Osteoblast (primary cell): Measurements from ENCODE around the gene ARHGEF28. TPM values are rescaled to one million over a fixed set of nuclear protein-coding genes. Genes with fewer than 3 reads are reported as not detected.

ENCODE experiments used
- DNase-seq: peaks from one replicate; pipeline ENCODE4 v3.0.0; 2011; ENCODE audit warnings: low spot score, mixed read lengths; ENCODE audit not compliant: insufficient read length; ENCODE audit errors: missing footprints
- H2AFZ ChIP-seq: 2 replicates; pipeline ENCODE4 v1.6.0; 2011; ENCODE audit warnings: mild to moderate bottlenecking, low read length
- H3K27ac ChIP-seq: 2 replicates; pipeline ENCODE4 v1.5.1; 2011; ENCODE audit warnings: mild to moderate bottlenecking, low read depth, low read length, moderate library complexity
- H3K27me3 ChIP-seq: 2 replicates; pipeline ENCODE4 v1.6.0; 2012; ENCODE audit warnings: mild to moderate bottlenecking, control low read depth, inconsistent platforms, low read length, moderate library complexity; ENCODE audit not compliant: insufficient read depth
- H3K36me3 ChIP-seq: 2 replicates; pipeline ENCODE4 v1.5.1; 2011; ENCODE audit warnings: mild to moderate bottlenecking, low read length, control low read depth, moderate library complexity; ENCODE audit not compliant: insufficient read depth
- H3K4me1 ChIP-seq: 2 replicates; pipeline ENCODE4 v1.5.1; 2011; ENCODE audit warnings: mild to moderate bottlenecking, low read length, control low read depth, moderate library complexity; ENCODE audit not compliant: insufficient read depth
- H3K4me2 ChIP-seq: 2 replicates; pipeline ENCODE4 v1.6.0; 2011; ENCODE audit warnings: mild to moderate bottlenecking, low read length; ENCODE audit not compliant: insufficient read depth
- H3K4me3 ChIP-seq: fragments of 200-600 bp; sonication (generic); 3 replicates; pipeline ENCODE4 v1.5.1; 2012; ENCODE audit warnings: mild to moderate bottlenecking, low read length, inconsistent platforms; ENCODE audit not compliant: insufficient read depth
- H3K79me2 ChIP-seq: 2 replicates; pipeline ENCODE4 v1.6.0; 2012; ENCODE audit warnings: mild to moderate bottlenecking, low read length, control low read depth, inconsistent platforms; ENCODE audit not compliant: insufficient read depth
- H3K9me3 ChIP-seq: 2 replicates; pipeline ENCODE4 v1.5.1; 2011; ENCODE audit warnings: low read depth, low read length, control low read depth
- H4K20me1 ChIP-seq: 2 replicates; pipeline ENCODE4 v1.6.0; 2012; ENCODE audit warnings: mild to moderate bottlenecking, low read length, control low read depth; ENCODE audit not compliant: insufficient read depth
- total RNA-seq: library from RNA; depleted of rRNA; stranded (reverse); fragments of >200 nt; gene quantifications from 2 replicates; pipeline ENCODE4 v1.2.3, GENCODE V29; 2012
- TF ChIP-seq, protein P1 (sequence below): IDR thresholded peaks from 2 replicates; pipeline ENCODE4 v1.5.1; 2011; ENCODE audit warnings: mild to moderate bottlenecking, low read depth, low read length, moderate library complexity; ENCODE audit errors: extremely low read depth

Gene ARHGEF28
- total RNA-seq, 1 donor: 64.4 TPM

DNA sequence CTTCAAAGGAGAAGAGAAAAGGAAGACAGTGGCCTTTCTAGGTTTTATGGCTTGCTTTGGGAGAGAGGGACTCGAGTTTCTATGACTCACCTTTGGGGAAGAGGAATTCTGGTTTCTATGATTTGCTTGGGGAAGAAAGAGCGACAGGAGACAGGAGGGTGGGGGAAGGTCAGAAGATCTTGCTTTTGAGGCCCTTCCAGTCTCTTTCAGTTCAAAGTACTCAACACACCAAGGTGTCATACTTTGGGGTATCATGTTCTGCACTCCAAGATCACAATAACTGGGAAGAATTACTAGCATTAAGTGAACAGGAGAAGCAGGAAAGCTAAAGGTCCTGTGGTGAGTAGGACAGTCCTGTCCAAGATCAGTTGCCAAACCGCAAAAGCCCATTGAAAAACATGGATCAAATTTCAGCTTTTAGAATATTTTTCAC is 324.5 kb downstream of the ARHGEF28 start:
- H3K4me2 ChIP-seq: peak overlapping the region; percentile 12
- H3K27ac ChIP-seq: no peak overlapping the region
- H2AFZ ChIP-seq: no peak overlapping the region
- TF ChIP-seq, protein P1, sequence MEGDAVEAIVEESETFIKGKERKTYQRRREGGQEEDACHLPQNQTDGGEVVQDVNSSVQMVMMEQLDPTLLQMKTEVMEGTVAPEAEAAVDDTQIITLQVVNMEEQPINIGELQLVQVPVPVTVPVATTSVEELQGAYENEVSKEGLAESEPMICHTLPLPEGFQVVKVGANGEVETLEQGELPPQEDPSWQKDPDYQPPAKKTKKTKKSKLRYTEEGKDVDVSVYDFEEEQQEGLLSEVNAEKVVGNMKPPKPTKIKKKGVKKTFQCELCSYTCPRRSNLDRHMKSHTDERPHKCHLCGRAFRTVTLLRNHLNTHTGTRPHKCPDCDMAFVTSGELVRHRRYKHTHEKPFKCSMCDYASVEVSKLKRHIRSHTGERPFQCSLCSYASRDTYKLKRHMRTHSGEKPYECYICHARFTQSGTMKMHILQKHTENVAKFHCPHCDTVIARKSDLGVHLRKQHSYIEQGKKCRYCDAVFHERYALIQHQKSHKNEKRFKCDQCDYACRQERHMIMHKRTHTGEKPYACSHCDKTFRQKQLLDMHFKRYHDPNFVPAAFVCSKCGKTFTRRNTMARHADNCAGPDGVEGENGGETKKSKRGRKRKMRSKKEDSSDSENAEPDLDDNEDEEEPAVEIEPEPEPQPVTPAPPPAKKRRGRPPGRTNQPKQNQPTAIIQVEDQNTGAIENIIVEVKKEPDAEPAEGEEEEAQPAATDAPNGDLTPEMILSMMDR: no peak
- H3K79me2 ChIP-seq: no peaks in the 10 kb centered on the region
- peaks cover 31% of the 10 kb centered on the region for H3K4me1 ChIP-seq
- no peak overlapping the region for H3K4me3 ChIP-seq
- H3K9me3 ChIP-seq: no peaks in the 10 kb centered on the region
- H4K20me1 ChIP-seq: no peaks in the 10 kb centered on the region
- H3K27me3 ChIP-seq: no peaks in the 10 kb centered on the region
- H3K36me3 ChIP-seq: no peaks in the 10 kb centered on the region
- DNase-seq: peak; percentile 58

DNA sequence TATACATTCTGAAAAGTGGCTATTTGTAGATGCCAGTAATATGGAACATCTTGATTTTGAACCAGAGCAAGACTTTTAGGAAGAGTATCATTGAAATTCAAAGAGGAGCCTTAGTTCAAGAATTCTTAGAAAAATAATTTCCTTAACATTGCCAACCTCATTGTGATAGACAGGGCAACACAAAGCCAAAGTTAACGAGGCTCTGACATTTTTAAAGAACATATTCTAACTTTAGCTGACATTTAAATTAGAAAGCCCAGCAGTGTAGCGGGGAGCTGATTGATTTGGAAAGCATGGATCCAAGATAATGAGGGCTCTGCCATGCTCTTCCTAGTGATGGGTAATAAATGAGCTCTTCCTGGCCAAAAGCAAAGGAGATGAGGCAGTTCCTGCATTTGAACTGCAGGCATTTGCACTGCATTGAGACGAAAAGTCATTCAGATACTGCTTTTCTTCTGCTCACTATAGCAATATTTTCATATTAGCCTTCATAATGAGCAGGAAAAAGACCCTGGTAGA is 325.0 kb downstream of the ARHGEF28 start:
- Histone ChIP-seq H4K20me1 (no peaks in the 10 kb centered on the region), H3K36me3 (no peaks in the 10 kb centered on the region), H2AFZ (no peak overlapping the region), H3K27ac (no peak overlapping the region), H3K4me3 (no peak overlapping the region), H3K27me3 (no peaks in the 10 kb centered on the region), H3K4me2 (peak overlapping the region; percentile 12), H3K79me2 (no peaks in the 10 kb centered on the region), H3K9me3 (no peaks in the 10 kb centered on the region), H3K4me1 (peaks cover 31% of the 10 kb centered on the region)
- TF ChIP-seq, protein P1: no peak
- DNase-seq: no peak

DNA sequence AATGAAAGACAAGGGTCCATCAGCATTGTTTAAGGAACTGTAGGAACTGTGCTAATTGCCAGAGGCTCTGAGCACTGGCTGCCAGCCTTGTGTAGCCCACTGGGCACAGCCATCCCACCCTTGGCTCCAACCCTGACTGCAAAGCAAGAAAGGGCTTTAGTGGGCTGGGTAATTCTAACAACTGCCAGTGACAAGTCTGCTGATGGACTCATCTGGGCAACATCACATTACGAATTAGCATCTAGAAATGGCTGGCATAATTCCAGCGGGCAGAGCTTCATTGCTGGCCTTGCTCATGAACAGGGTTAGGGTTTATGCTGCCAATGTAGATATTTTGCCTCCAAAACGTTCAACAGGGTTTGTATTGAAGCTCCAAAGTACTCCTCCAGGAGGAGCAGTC is 326.9 kb downstream of the ARHGEF28 start:
- Histone ChIP-seq H3K4me3 (no peak overlapping the region), H3K27ac (no peak overlapping the region)
- DNase-seq: no peak

DNA sequence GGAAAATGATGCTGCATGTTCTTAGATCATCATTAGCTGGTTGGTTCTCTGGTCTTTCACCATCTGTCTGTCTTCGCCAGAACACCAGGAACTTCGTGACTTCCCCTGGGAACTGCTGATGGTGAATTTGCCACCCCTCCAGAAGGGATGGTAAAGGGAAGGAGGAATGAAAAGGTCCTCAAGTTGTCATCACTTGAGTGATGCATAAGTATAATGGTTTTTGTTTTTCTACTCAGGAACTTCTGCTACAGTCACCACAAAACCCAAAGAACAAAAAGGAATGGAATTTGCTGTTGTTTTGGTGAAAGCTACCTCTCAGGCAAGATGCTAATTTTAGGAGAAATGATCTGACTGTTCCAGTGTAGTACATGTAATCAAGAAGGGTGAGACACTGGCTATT is 328.4 kb downstream of the ARHGEF28 start:
- TF ChIP-seq, protein P1: no peak
- Histone ChIP-seq H4K20me1 (no peaks in the 10 kb centered on the region), H3K9me3 (no peaks in the 10 kb centered on the region), H3K27ac (no peak overlapping the region), H3K36me3 (no peaks in the 10 kb centered on the region), H3K4me3 (no peak overlapping the region), H3K79me2 (no peaks in the 10 kb centered on the region), H3K27me3 (peaks cover 3% of the 10 kb centered on the region), H3K4me1 (peaks cover 10% of the 10 kb centered on the region), H3K4me2 (no peak overlapping the region), H2AFZ (no peak overlapping the region)
- no peak for DNase-seq

More for the DNA sequence above, 326.9 kb downstream of the ARHGEF28 start:
- Histone ChIP-seq H3K27me3 (peaks cover 3% of the 10 kb centered on the region), H2AFZ (no peak overlapping the region), H3K36me3 (no peaks in the 10 kb centered on the region), H4K20me1 (no peaks in the 10 kb centered on the region), H3K9me3 (no peaks in the 10 kb centered on the region), H3K4me2 (no peak overlapping the region), H3K4me1 (peaks cover 24% of the 10 kb centered on the region), H3K79me2 (no peaks in the 10 kb centered on the region)
- TF ChIP-seq, protein P1: no peak
